Endothelial cell of umbilical vein (primary cell): ENCODE results near the gene ADGRL3. TPM values are rescaled to one million over a fixed set of nuclear protein-coding genes. Genes with fewer than 3 reads are reported as not detected.

Source experiments
- BruUV-seq: library from RNA; stranded (reverse); fragments of 400-500 nt; replicated peaks from 2 replicates; lab custom pipeline; 2021; lab: Mats Ljungman, UMichigan
- CTCF ChIA-PET: fragments of 300-600, 350-600 bp; sonication (Branson Sonifier 250); formaldehyde crosslinking; loops from one replicate; lab custom pipeline; 2021; ENCODE audit warnings: antibody characterized with exemption, inconsistent platforms; lab: Charles Lee
- POLR2A ChIA-PET: fragments of 300-600, 350-600 bp; sonication (Branson Sonifier 250); formaldehyde crosslinking; loops from one replicate; lab custom pipeline; 2021; ENCODE audit warnings: antibody characterized with exemption, inconsistent platforms; lab: Charles Lee
- DNase-seq: peaks from one replicate; pipeline ENCODE4 v3.0.0-alpha.2; 2011; ENCODE audit warnings: low read depth, low spot score
- FAIRE-seq: peaks from 2 replicates; lab custom pipeline; 2011; peaks lifted over from hg19 to GRCh38; lab: Jason Lieb, UNC
- H2AFZ ChIP-seq: 2 replicates; pipeline ENCODE4 v1.6.0; 2012; ENCODE audit warnings: low read depth, low read length, control low read depth, inconsistent platforms
- H3K27ac ChIP-seq: 2 replicates; pipeline ENCODE4 v1.5.1; 2011; ENCODE audit warnings: low read depth, mild to moderate bottlenecking, control low read depth, low read length, moderate library complexity; ENCODE audit not compliant: insufficient read depth
- H3K27me3 ChIP-seq, 2 experiments: 2 replicates each; pipeline versions ENCODE4 v1.6.0 to v1.6.1; 2011; ENCODE audit warnings: low read length in 2 of 2, mixed read lengths in 1 of 2; ENCODE audit not compliant: control insufficient read depth in 2 of 2, insufficient read depth in 2 of 2
- H3K36me3 ChIP-seq, 2 experiments: 2 replicates in 1 of 2; 3 replicates in 1 of 2; pipeline ENCODE4 v1.5.1; 2011; ENCODE audit warnings: low read length in 2 of 2, mild to moderate bottlenecking in 1 of 2, moderate library complexity in 1 of 2; ENCODE audit not compliant: control insufficient read depth in 2 of 2, insufficient read depth in 2 of 2; ENCODE audit errors: extremely low read depth in 1 of 2
- H3K4me1 ChIP-seq: 3 replicates; pipeline ENCODE4 v1.5.1; 2011; ENCODE audit warnings: mild to moderate bottlenecking, low read length; ENCODE audit not compliant: control insufficient read depth, insufficient read depth; ENCODE audit errors: extremely low read depth
- H3K4me2 ChIP-seq: 2 replicates; pipeline ENCODE4 v1.6.1; 2011; ENCODE audit warnings: low read length, control low read depth, mixed read lengths; ENCODE audit not compliant: insufficient read depth
- H3K4me3 ChIP-seq, 3 experiments: fragments of 200-600 bp in 1 of 3; sonication (generic), shearing (Covaris generic) in 1 of 3; replicated peaks in 1 of 3; 2 replicates each; pipeline ENCODE4 v1.5.1; 2011 to 2016; ENCODE audit warnings: control low read depth in 3 of 3, low read length in 3 of 3, mild to moderate bottlenecking in 2 of 3, inconsistent platforms in 1 of 3, low read depth in 1 of 3, moderate library complexity in 1 of 3; ENCODE audit not compliant: insufficient read depth in 1 of 3
- H3K79me2 ChIP-seq: 2 replicates; pipeline ENCODE4 v1.6.0; 2012; ENCODE audit warnings: low read length, inconsistent platforms; ENCODE audit not compliant: control insufficient read depth, insufficient read depth
- H3K9ac ChIP-seq: replicated peaks from 2 replicates; pipeline ENCODE3; 2011; ENCODE audit warnings: low read length, control low read depth; ENCODE audit not compliant: insufficient read depth; ENCODE audit errors: extremely low read depth
- H3K9me1 ChIP-seq: replicated peaks from 3 replicates; pipeline ENCODE4 v1.6.0; 2011; ENCODE audit warnings: mild to moderate bottlenecking, low read length; ENCODE audit not compliant: control insufficient read depth, insufficient read depth; ENCODE audit errors: extremely low read depth
- H3K9me3 ChIP-seq: replicated peaks from 2 replicates; pipeline ENCODE4 v1.5.1; 2012; ENCODE audit warnings: low read length, inconsistent platforms; ENCODE audit not compliant: control insufficient read depth, insufficient read depth
- H4K20me1 ChIP-seq: replicated peaks from 2 replicates; pipeline ENCODE3; 2011; ENCODE audit warnings: mild to moderate bottlenecking, low read length; ENCODE audit not compliant: control insufficient read depth, insufficient read depth; ENCODE audit errors: extremely low read depth
- EZH2 ChIP-seq: IDR thresholded peaks from 2 replicates; pipeline ENCODE4 v1.6.1; 2012; ENCODE audit warnings: borderline replicate concordance, low read depth, mild to moderate bottlenecking, moderate library complexity, low read length, inconsistent platforms; ENCODE audit not compliant: severe bottlenecking
- FOS ChIP-seq: IDR thresholded peaks from 2 replicates; pipeline ENCODE4 v1.6.1; 2011; ENCODE audit warnings: mild to moderate bottlenecking, low read length, moderate library complexity, borderline replicate concordance; ENCODE audit not compliant: insufficient read depth
- GATA2 ChIP-seq: IDR thresholded peaks from 2 replicates; pipeline ENCODE4 v1.7.0; 2011; ENCODE audit warnings: low read depth, mild to moderate bottlenecking, moderate library complexity, mixed read lengths, low read length; ENCODE audit not compliant: insufficient read length, insufficient read depth
- JUN ChIP-seq: IDR thresholded peaks from 2 replicates; pipeline ENCODE4 v1.6.1; 2011; ENCODE audit warnings: borderline replicate concordance, low read depth; ENCODE audit not compliant: insufficient read length, insufficient read depth
- MYC ChIP-seq: IDR thresholded peaks from one replicate; pipeline ENCODE4 v1.6.1; 2011; ENCODE audit warnings: mild to moderate bottlenecking, low read depth, low read length
- POLR2A ChIP-seq: IDR thresholded peaks from 2 replicates; pipeline ENCODE4 v1.6.1; 2012; ENCODE audit warnings: low read depth, mild to moderate bottlenecking, control low read depth, low read length
- POLR2AphosphoS5 ChIP-seq: IDR thresholded peaks from 2 replicates; pipeline ENCODE4 v1.6.1; 2012; ENCODE audit warnings: low read depth, mild to moderate bottlenecking, control low read depth, low read length, moderate library complexity; ENCODE audit not compliant: insufficient read depth
- dilution Hi-C: fragments of 300-500 bp; cut with MboI; formaldehyde crosslinking; loops from one replicate; pipeline ENCODE4 v1.15.0; 2019; ENCODE audit warnings: low sequenced_read_pairs; ENCODE audit not compliant: extremely low pct_ligation_motif_present
- intact Hi-C: fragments of 100-400 bp; cut with micrococcal nuclease; formaldehyde crosslinking; loops from one replicate; pipeline ENCODE4 v1.10.0; 2022
- polyA plus RNA-seq, 4 experiments: library from polyadenylated mRNA; depleted of rRNA in 3 of 4; stranded (reverse) in 3 of 4; unstranded in 1 of 4; fragments of >200 nt; gene quantifications; 2 replicates each; pipeline versions ENCODE4 v1.2.1 to v1.2.3, GENCODE V29; 2011 to 2012; ENCODE audit warnings: missing spikeins in 1 of 4
- total RNA-seq: library from RNA; stranded (reverse); gene quantifications from 2 replicates; pipeline ENCODE4 v1.2.3, GENCODE V29; 2021
- TF ChIP-seq, protein P1 (sequence below), 2 donors: IDR thresholded peaks; 1 replicate in 1 of 2; 2 replicates in 1 of 2; pipeline ENCODE4 v1.5.1; 2011; ENCODE audit warnings: low read length in 2 of 2, mild to moderate bottlenecking in 2 of 2, moderate library complexity in 2 of 2, control low read depth in 1 of 2, inconsistent platforms in 1 of 2, low read depth in 1 of 2; ENCODE audit not compliant: insufficient read depth in 1 of 2; ENCODE audit errors: extremely low read depth in 1 of 2
- TF ChIP-seq, protein P2 (sequence below): IDR thresholded peaks from 2 replicates; pipeline ENCODE4 v1.6.1; 2011; ENCODE audit not compliant: insufficient read depth, insufficient read length

Gene ADGRL3
- total and polyA plus RNA-seq, 2 donors (not counting 3 experiments of a cell fraction or from before 2014, with no cell fraction given) = not detected

DNA sequence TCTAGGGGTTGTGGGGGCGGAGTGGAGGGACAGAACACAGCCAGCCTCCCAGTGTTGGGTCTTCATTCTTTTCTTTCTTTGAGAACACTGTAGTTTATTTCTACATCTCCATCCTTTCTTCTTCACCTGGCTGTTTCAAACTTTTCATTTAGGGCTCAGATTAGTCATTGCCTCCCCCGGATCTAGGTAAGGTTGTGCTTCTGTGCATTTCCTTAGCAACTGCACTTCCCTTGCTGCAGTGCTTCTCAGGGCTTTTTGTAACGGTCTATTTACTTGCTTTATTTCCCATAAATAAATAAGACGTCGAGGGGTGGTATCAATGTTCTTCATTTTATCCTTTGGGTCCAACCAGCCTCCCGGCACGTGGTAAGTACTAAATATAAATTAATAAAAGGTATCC lies 31.3 kb downstream of the ADGRL3 start:
- BruUV-seq = no TSS peak
- POLR2A ChIA-PET = no interaction called here
- Histone ChIP-seq H3K9ac (no peak overlapping the region), H3K9me3 (no peaks in the 10 kb centered on the region), H2AFZ (no peak overlapping the region), H3K79me2 (no peaks in the 10 kb centered on the region), H3K36me3 (no peaks in the 10 kb centered on the region), H3K27me3 (no peaks in the 10 kb centered on the region), H4K20me1 (no peaks in the 10 kb centered on the region), H3K27ac (no peak overlapping the region), H3K9me1 (no peaks in the 10 kb centered on the region), H3K4me2 (no peak overlapping the region), H3K4me3 (no peak overlapping the region), H3K4me1 (no peaks in the 10 kb centered on the region)
- no peak for FAIRE-seq
- TF ChIP-seq EZH2 (no peak), JUN (no peak), MYC (no peak), POLR2A (no peak), FOS (no peak), GATA2 (no peak), POLR2AphosphoS5 (no peak)
- TF ChIP-seq, protein P1, sequence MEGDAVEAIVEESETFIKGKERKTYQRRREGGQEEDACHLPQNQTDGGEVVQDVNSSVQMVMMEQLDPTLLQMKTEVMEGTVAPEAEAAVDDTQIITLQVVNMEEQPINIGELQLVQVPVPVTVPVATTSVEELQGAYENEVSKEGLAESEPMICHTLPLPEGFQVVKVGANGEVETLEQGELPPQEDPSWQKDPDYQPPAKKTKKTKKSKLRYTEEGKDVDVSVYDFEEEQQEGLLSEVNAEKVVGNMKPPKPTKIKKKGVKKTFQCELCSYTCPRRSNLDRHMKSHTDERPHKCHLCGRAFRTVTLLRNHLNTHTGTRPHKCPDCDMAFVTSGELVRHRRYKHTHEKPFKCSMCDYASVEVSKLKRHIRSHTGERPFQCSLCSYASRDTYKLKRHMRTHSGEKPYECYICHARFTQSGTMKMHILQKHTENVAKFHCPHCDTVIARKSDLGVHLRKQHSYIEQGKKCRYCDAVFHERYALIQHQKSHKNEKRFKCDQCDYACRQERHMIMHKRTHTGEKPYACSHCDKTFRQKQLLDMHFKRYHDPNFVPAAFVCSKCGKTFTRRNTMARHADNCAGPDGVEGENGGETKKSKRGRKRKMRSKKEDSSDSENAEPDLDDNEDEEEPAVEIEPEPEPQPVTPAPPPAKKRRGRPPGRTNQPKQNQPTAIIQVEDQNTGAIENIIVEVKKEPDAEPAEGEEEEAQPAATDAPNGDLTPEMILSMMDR (IDR thresholded peaks at IDR 0.05; ENCODE audit: extremely low read depth in 1 of 2, insufficient read depth in 1 of 2, low read depth in 1 of 2, low read length in 2 of 2) = no peak
- TF ChIP-seq, protein P2, sequence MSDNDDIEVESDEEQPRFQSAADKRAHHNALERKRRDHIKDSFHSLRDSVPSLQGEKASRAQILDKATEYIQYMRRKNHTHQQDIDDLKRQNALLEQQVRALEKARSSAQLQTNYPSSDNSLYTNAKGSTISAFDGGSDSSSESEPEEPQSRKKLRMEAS = no peak
- CTCF ChIA-PET = no interaction called here
- intact Hi-C loops = no loop called here
- dilution Hi-C loops = no loop called here
- DNase-seq = no peak
